Erythroblast (primary cell): ENCODE results near the gene BMAL2.

Experiments used
- GATA1 ChIP-seq: IDR thresholded peaks from 2 replicates; pipeline ENCODE4 v1.6.1; 2011; ENCODE audit warnings: low read depth, mild to moderate bottlenecking, control low read depth, low read length, moderate library complexity
- POLR2A ChIP-seq: IDR thresholded peaks from 2 replicates; pipeline ENCODE4 v1.6.1; 2011; ENCODE audit warnings: mild to moderate bottlenecking, low read length

DNA sequence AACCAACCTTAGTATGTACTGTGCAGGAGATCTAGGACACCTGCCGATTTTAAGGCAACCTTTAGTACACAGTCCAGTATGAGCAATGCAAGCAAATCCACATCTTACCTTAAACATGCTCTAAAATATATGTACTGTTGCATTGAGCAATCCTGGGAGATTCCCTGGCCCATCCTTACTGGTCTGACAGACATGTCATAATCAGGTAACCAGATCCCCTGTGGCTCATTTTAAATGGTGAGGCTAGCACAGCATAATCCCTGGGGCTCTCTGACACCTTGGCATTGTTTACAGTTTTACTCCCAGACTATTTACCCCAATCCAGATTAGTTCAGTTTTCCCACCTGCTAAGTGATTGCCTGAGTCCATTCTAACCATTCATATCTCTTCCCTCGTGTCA lies 15.1 kb downstream of the BMAL2 start:
- TF ChIP-seq POLR2A (no peak), GATA1 (no peak)
